Endothelial cell of hepatic sinusoid (primary cell): ENCODE data around the gene PLCZ1.
"Not testable (repeated sequence)": the region's sequence is repeated elsewhere in the genome, so short reads cannot be mapped to it uniquely, and the experiment has no call there.

ENCODE experiments used
- in situ Hi-C: cut with HindIII; loops from 2 replicates; pipeline ENCODE4 v1.10.0; 2017; ENCODE audit warnings: low sequenced_read_pairs

PLCZ1 gene

GRCh38 chr12:18737819-18738218 lies at the start of gene PLCZ1, which contains the start of gene CAPZA3:
Gene PLCZ1, minus strand, starts transcription at chr12:18738012. Its CDS starts 641 bp downstream, at chr12:18737371.
Gene CAPZA3, plus strand, starts transcription at chr12:18738119. Its CDS starts 150 bp downstream, at chr12:18738269.
- in situ Hi-C loops = no loop called here

- in situ Hi-C loops = not testable (repeated sequence)
These were observed 47.7 kb upstream of the PLCZ1 start for GRCh38 chr12:18785465-18785864.

- in situ Hi-C loops = no loop called here
These were observed 45.0 kb upstream of the PLCZ1 start for GRCh38 chr12:18782827-18783226.

GRCh38 chr12:18766479-18766878 lies 28.7 kb upstream of the PLCZ1 start:
- in situ Hi-C loops = not testable (repeated sequence)

- in situ Hi-C loops = no loop called here
These were observed 17.5 kb upstream of the PLCZ1 start for GRCh38 chr12:18755341-18755740.

GRCh38 chr12:18754124-18754707 lies 16.4 kb upstream of the PLCZ1 start:
- in situ Hi-C loops = no loop called here

- in situ Hi-C loops = no loop called here
These were observed 15.8 kb upstream of the PLCZ1 start for GRCh38 chr12:18753481-18754123.

GRCh38 chr12:18752947-18753346 lies 15.1 kb upstream of the PLCZ1 start:
- in situ Hi-C loops = no loop called here

- in situ Hi-C loops = no loop called here
These were observed 14.6 kb upstream of the PLCZ1 start for GRCh38 chr12:18752280-18752920.

- in situ Hi-C loops = no loop called here
These were observed 14.1 kb upstream of the PLCZ1 start for GRCh38 chr12:18751866-18752265.

GRCh38 chr12:18750085-18750484 lies 12.3 kb upstream of the PLCZ1 start:
- in situ Hi-C loops = no loop called here

GRCh38 chr12:18749386-18749957 lies 11.7 kb upstream of the PLCZ1 start:
- in situ Hi-C loops = loop anchor here (5.0 kb wide), 2 partner anchors 62 to 63 kb away; no protein-coding TSS in a partner anchor

- in situ Hi-C loops = loop anchor here (5.0 kb wide), 2 partner anchors 61 to 64 kb away; no protein-coding TSS in a partner anchor
These were observed 10.1 kb upstream of the PLCZ1 start for GRCh38 chr12:18747895-18748294.

GRCh38 chr12:18731156-18731555 lies 6.7 kb downstream of the PLCZ1 start:
- in situ Hi-C loops = no loop called here

- in situ Hi-C loops = no loop called here
These were observed 14.1 kb downstream of the PLCZ1 start for GRCh38 chr12:18723752-18724151.

GRCh38 chr12:18721452-18721851 lies 16.4 kb downstream of the PLCZ1 start:
- in situ Hi-C loops = no loop called here

- in situ Hi-C loops = no loop called here
These were observed 17.1 kb downstream of the PLCZ1 start for GRCh38 chr12:18720690-18721089.

- in situ Hi-C loops = no loop called here
These were observed 17.8 kb downstream of the PLCZ1 start for GRCh38 chr12:18719922-18720510.

GRCh38 chr12:18718462-18718861 lies 19.4 kb downstream of the PLCZ1 start:
- in situ Hi-C loops = no loop called here

GRCh38 chr12:18716236-18716635 lies 21.6 kb downstream of the PLCZ1 start:
- in situ Hi-C loops = no loop called here

GRCh38 chr12:18706798-18707197 lies 31.0 kb downstream of the PLCZ1 start:
- in situ Hi-C loops = no loop called here
